Parathyroid adenoma (tissue), 2 donors: ENCODE data around the gene NCKAP5.
A peak's percentile ranks its signal among the peaks of the same experiment; 100 is the strongest.

Source experiments
- H2AFZ ChIP-seq: fragments of 300-600 bp; sonication (generic); one replicate; pipeline ENCODE4 v1.7.0; 2017; ENCODE audit warnings: antibody characterized with exemption, mild to moderate bottlenecking
- H3K27ac ChIP-seq: fragments of 300-600 bp; sonication (generic); one replicate; pipeline ENCODE4 v1.7.0; 2017
- H3K27me3 ChIP-seq: fragments of 300-600 bp; sonication (generic); one replicate; pipeline ENCODE4 v1.7.0; 2017; ENCODE audit warnings: low read length; ENCODE audit not compliant: control insufficient read depth, insufficient read depth
- H3K36me3 ChIP-seq: fragments of 300-600 bp; sonication (generic); one replicate; pipeline ENCODE4 v1.7.0; 2017; ENCODE audit warnings: low read length; ENCODE audit not compliant: control insufficient read depth, insufficient read depth
- H3K4me1 ChIP-seq: fragments of 300-600 bp; sonication (generic); one replicate; pipeline ENCODE4 v1.7.0; 2017; ENCODE audit warnings: control low read depth
- H3K4me2 ChIP-seq: fragments of 300-600 bp; sonication (generic); one replicate; pipeline ENCODE4 v1.7.0; 2017; ENCODE audit warnings: low read length
- H3K4me3 ChIP-seq: fragments of 300-600 bp; sonication (generic); one replicate; pipeline ENCODE4 v1.7.0; 2017; ENCODE audit warnings: low read depth, low read length
- H3K79me2 ChIP-seq: fragments of 300-600 bp; sonication (generic); one replicate; pipeline ENCODE4 v1.7.0; 2017; ENCODE audit warnings: control low read depth
- H3K9ac ChIP-seq: fragments of 300-600 bp; sonication (generic); one replicate; pipeline ENCODE4 v1.7.0; 2017; ENCODE audit warnings: mild to moderate bottlenecking
- H3K9me3 ChIP-seq: fragments of 300-600 bp; sonication (generic); one replicate; pipeline ENCODE4 v1.7.0; 2017; ENCODE audit warnings: low read length; ENCODE audit not compliant: control insufficient read depth
- CTCF ChIP-seq: fragments of 300-600 bp; sonication (generic); IDR thresholded peaks from one replicate; pipeline ENCODE4 v1.7.0; 2017; ENCODE audit warnings: antibody characterized with exemption, mild to moderate bottlenecking
- donor health status: primary hyperparathyroidism.

The NCKAP5 gene

GRCh38 chr2:132797556-132797955 is 770.7 kb downstream of the NCKAP5 start:
- H3K27me3 ChIP-seq, result no peaks in the 10 kb centered on the region
- no peak overlapping the region for H3K27ac ChIP-seq
- no peaks in the 10 kb centered on the region for H3K36me3 ChIP-seq
- H3K4me2 ChIP-seq, result no peak overlapping the region
- H3K4me1 ChIP-seq, result no peaks in the 10 kb centered on the region
- no peak for TF ChIP-seq CTCF
- no peak overlapping the region for H3K9ac ChIP-seq
- H3K4me3 ChIP-seq, result no peak overlapping the region
- H2AFZ ChIP-seq, result no peak overlapping the region
- H3K9me3 ChIP-seq, result no peaks in the 10 kb centered on the region
- H3K79me2 ChIP-seq, result no peaks in the 10 kb centered on the region

GRCh38 chr2:132797071-132797470 is 771.2 kb downstream of the NCKAP5 start:
- H3K4me3 ChIP-seq, result no peak overlapping the region
- no peak overlapping the region for H2AFZ ChIP-seq
- H3K4me2 ChIP-seq, result no peak overlapping the region
- no peaks in the 10 kb centered on the region for H3K36me3 ChIP-seq
- no peak overlapping the region for H3K9ac ChIP-seq
- no peak for TF ChIP-seq CTCF
- no peaks in the 10 kb centered on the region for H3K27me3 ChIP-seq
- H3K9me3 ChIP-seq, result no peaks in the 10 kb centered on the region
- H3K4me1 ChIP-seq, result no peaks in the 10 kb centered on the region
- no peaks in the 10 kb centered on the region for H3K79me2 ChIP-seq
- H3K27ac ChIP-seq, result no peak overlapping the region

DNA sequence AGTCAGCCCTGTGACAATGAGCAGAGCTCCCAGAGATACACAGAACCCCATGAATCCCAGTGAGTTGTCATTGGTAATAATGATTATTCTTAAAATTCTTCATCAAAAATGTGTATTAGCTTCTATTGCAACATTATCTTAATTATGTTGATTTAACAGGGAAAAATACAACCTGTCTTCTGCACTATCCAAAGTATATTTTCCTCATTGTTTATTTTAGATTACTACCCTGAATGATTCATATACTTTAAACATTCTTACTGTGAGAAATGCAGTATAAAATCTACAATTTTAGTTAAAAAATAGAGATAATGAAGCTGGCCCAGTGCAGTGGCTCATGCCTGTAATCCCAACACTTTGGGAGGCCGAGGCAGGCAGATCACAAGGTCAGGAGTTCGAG is 773.0 kb downstream of the NCKAP5 start:
- Histone ChIP-seq H3K9ac (no peak overlapping the region), H3K27me3 (no peaks in the 10 kb centered on the region), H3K9me3 (no peaks in the 10 kb centered on the region), H3K4me1 (no peaks in the 10 kb centered on the region), H3K27ac (no peak overlapping the region), H3K4me3 (no peak overlapping the region), H3K36me3 (no peaks in the 10 kb centered on the region), H3K79me2 (no peaks in the 10 kb centered on the region), H2AFZ (no peak overlapping the region), H3K4me2 (no peak overlapping the region)
- no peak for TF ChIP-seq CTCF

DNA sequence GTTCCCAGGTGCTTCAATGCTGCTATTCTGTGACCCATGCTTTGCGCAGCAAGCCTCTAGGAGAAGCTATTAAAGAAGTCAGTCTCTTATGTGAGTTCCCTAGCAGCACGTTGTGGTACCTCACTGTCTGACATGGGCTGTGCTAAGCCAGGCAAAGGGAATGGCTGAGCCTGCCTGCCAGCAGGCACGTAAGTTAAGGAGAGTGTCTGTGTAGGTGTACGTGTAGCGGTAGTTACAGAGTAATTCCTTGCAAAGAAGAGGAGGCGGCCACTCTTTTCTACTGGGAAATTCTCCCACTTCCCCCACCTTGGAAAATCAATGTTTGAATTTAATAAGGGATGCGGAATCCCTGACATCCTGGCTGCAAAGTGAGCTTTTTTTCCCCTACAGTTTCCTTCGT is 774.7 kb downstream of the NCKAP5 start:
- no peak for TF ChIP-seq CTCF
- H3K27ac ChIP-seq, result no peak overlapping the region

DNA sequence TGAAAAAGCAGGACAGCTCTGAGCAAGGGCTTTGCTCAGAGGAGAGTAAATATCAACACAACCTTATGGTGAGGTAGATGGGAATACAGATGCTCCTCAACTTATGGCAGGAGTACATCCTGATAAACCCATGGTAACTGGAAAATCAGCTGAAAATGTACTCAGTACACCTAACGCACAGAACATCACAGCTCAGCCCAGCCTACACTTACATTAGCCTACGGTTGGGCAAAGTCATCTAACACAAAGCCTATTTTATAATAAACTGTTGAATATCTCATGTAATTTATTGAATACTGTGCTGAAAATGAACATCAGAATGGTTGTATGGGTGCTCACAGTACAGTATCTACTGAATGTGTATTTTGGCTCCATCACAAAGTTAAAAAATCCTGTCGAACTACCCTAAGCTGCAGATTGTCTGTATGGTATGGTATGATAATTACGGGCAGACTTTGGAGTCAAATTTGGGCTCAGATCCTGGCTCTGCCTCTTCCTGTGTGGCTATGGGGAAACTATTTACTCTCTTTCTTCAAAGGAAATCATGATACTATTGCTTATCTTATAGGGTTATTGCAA is 778.0 kb downstream of the NCKAP5 start:
- no peak overlapping the region for H3K27ac ChIP-seq
- no peak overlapping the region for H3K4me3 ChIP-seq
- H2AFZ ChIP-seq, result no peak overlapping the region
- no peaks in the 10 kb centered on the region for H3K79me2 ChIP-seq
- H3K4me2 ChIP-seq, result no peak overlapping the region
- no peaks in the 10 kb centered on the region for H3K27me3 ChIP-seq
- H3K4me1 ChIP-seq, result no peaks in the 10 kb centered on the region
- no peak for TF ChIP-seq CTCF
- no peak overlapping the region for H3K9ac ChIP-seq
- no peaks in the 10 kb centered on the region for H3K36me3 ChIP-seq
- no peaks in the 10 kb centered on the region for H3K9me3 ChIP-seq

More for the DNA sequence above, 774.7 kb downstream of the NCKAP5 start:
- H3K79me2 ChIP-seq, result no peaks in the 10 kb centered on the region
- peak overlapping the region; percentile 18 for H3K4me2 ChIP-seq
- H3K36me3 ChIP-seq, result no peaks in the 10 kb centered on the region
- no peak overlapping the region for H3K9ac ChIP-seq
- no peaks in the 10 kb centered on the region for H3K27me3 ChIP-seq
- H2AFZ ChIP-seq, result no peak overlapping the region
- H3K4me3 ChIP-seq, result no peak overlapping the region
- no peaks in the 10 kb centered on the region for H3K9me3 ChIP-seq
- no peaks in the 10 kb centered on the region for H3K4me1 ChIP-seq
